ENCODE data around the gene PELI3. TPM values are rescaled to one million over a fixed set of nuclear protein-coding genes. Genes with fewer than 3 reads are reported as not detected.
A peak's percentile ranks its signal among the peaks of the same experiment; 100 is the strongest.

The PELI3 gene
- total RNA-seq, 1 donor from 2014 or later, result 16.1 TPM

DNA sequence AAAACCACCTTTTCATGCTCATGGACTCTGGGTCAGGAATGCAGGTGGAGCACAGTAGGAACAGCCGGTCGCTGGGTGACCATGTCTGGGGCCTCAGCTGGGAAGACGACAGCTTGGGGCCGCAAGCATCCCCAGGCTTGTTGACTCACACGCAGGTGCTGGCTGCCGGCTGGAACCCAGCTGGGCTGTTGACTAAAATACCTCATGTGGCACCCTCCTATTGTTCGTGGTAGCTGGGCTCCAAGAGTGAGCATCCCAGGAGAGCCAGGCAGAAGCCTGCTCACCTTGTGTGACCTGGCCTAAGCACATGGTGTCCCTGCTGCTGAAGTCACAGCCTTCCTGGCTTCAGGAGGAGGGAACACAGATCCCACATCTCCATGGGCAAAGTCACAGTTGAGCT is 22.9 kb downstream of the PELI3 start:
- intact Hi-C loops (cut with micrococcal nuclease), result no loop called here

DNA sequence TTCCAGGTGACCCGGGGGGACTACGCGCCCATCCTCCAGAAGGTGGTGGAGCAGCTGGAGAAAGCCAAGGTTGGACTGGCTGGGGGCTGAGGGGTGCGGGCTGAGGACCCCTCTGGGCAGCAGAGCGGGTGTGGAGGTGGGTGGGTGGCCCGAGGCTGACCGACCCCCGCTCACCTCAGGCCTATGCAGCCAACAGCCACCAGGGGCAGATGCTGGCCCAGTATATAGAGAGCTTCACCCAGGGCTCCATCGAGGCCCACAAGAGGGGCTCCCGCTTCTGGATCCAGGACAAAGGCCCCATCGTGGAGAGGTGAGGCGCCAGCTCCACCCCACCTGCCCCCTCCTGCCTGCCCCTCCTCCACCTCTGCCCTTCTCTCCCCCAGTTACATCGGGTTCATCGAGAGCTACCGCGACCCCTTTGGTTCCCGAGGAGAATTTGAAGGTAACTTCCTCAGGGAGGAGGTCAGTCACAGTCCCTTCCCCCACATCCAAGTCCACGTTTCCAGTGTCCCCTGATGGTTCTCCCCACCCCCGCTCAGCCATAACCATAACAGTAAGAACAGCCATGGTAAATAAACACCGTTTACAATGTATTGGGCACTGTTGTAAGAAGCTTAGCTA is 24.7 kb downstream of the PELI3 start:
- Mint-ChIP-seq H3K27me3 (no peaks in the 10 kb centered on the region), H3K4me3 (no peak overlapping the region), H3K36me3 (ENCODE audit: low read depth) (peaks cover 16% of the 10 kb centered on the region), H3K27ac (no peak overlapping the region), H3K9me3 (no peaks in the 10 kb centered on the region), H3K4me1 (no peaks in the 10 kb centered on the region)
- intact Hi-C loops (cut with micrococcal nuclease), result no loop called here
- DNase-seq, result no peak

More for the DNA sequence above, 22.9 kb downstream of the PELI3 start:
- H3K4me3 Mint-ChIP-seq, result no peak overlapping the region
- H3K4me1 Mint-ChIP-seq, result peaks cover 2% of the 10 kb centered on the region
- H3K27ac Mint-ChIP-seq, result no peak overlapping the region
- H3K9me3 Mint-ChIP-seq, result no peaks in the 10 kb centered on the region
- no peaks in the 10 kb centered on the region for H3K27me3 Mint-ChIP-seq
- DNase-seq, result no peak
- H3K36me3 Mint-ChIP-seq (ENCODE audit: low read depth), result peaks cover 17% of the 10 kb centered on the region

GRCh38 chr11:66492161-66492865 is 25.6 kb downstream of the PELI3 start:
- intact Hi-C loops (cut with micrococcal nuclease), result no loop called here
- H3K36me3 Mint-ChIP-seq (ENCODE audit: low read depth), result peaks cover 22% of the 10 kb centered on the region
- no peak for DNase-seq
- no peak overlapping the region for H3K4me3 Mint-ChIP-seq
- no peaks in the 10 kb centered on the region for H3K27me3 Mint-ChIP-seq
- H3K9me3 Mint-ChIP-seq, result no peaks in the 10 kb centered on the region
- H3K27ac Mint-ChIP-seq, result no peak overlapping the region
- no peaks in the 10 kb centered on the region for H3K4me1 Mint-ChIP-seq

DNA sequence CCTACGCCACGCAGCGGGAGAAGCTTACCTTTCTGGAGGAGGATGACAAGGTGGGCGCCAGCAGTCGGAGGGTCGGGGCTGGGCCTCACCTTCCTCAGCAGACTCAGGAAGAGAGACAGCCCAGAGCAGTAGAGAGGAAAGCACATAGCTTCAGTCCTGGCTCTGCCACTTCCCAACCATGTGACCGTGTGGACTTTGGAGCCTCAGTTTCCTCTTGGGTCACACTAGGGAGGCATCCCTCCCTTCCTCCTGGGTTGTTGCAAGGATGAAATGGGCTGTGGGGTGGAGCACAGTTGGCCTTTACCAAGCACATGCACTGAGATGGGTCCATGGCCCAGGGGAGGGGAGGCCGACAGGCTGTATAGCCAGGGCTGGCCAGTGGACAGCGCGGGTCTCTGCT is 26.4 kb downstream of the PELI3 start:
- DNase-seq, result no peak
- Mint-ChIP-seq H3K9me3 (no peaks in the 10 kb centered on the region), H3K27ac (no peak overlapping the region), H3K4me1 (no peaks in the 10 kb centered on the region), H3K4me3 (no peak overlapping the region), H3K27me3 (no peaks in the 10 kb centered on the region), H3K36me3 (ENCODE audit: low read depth) (peaks cover 25% of the 10 kb centered on the region)
- intact Hi-C loops (cut with micrococcal nuclease), result no loop called here

DNA sequence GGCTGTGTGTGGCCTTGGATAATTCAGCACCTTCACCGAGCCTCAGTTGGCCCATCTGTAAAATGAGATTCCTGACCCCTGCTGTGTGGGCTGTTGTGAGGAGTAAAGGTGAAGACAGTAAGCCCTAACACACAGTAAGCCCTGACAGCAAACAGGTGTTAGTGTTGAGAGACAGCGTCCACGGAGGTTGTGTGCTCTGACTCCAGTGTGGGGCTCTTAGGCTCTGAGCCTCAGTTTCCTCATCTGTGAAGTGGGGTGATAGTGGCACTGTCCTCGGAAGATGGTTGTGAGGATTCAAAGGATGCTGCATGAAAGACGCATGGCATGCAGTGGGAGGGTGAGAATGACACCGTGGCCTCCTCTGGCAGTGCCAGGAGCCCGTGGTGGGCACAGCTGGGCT is 27.8 kb downstream of the PELI3 start:
- intact Hi-C loops (cut with micrococcal nuclease), result no loop called here
- no peak overlapping the region for H3K27ac Mint-ChIP-seq
- no peak overlapping the region for H3K4me3 Mint-ChIP-seq

DNA sequence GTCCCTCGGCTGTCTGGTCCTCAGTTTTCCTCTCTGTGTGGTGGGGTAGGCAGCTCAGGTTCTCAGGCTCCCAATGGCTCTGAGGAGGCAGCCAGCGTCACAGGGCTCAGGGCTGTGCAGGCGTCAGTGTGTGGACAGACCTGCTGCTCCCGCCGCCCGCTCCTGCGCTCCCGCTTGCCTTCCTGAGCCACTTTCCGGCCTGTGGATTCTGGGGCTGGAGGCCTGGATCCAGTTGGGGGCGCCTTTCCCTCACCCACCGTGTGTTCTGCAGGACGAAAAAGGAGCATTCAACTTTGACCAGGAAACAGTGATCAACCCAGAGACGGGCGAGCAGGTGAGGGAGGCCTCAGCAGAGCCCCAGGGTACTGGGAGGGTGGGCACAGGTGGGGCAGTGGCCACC is 28.2 kb downstream of the PELI3 start:
- no peaks in the 10 kb centered on the region for H3K27me3 Mint-ChIP-seq
- H3K27ac Mint-ChIP-seq, result no peak overlapping the region
- no peaks in the 10 kb centered on the region for H3K4me1 Mint-ChIP-seq
- no peaks in the 10 kb centered on the region for H3K9me3 Mint-ChIP-seq
- intact Hi-C loops (cut with micrococcal nuclease), result no loop called here
- no peak overlapping the region for H3K4me3 Mint-ChIP-seq
- DNase-seq, result no peak
- H3K36me3 Mint-ChIP-seq (ENCODE audit: low read depth), result peaks cover 19% of the 10 kb centered on the region

More for the DNA sequence above, 27.8 kb downstream of the PELI3 start:
- peaks cover 17% of the 10 kb centered on the region for H3K36me3 Mint-ChIP-seq (ENCODE audit: low read depth)
- H3K9me3 Mint-ChIP-seq, result no peaks in the 10 kb centered on the region
- DNase-seq, result no peak
- H3K4me1 Mint-ChIP-seq, result no peaks in the 10 kb centered on the region
- H3K27me3 Mint-ChIP-seq, result no peaks in the 10 kb centered on the region

GRCh38 chr11:66495401-66495854 is 28.7 kb downstream of the PELI3 start:
- Mint-ChIP-seq H3K27ac (no peak overlapping the region), H3K9me3 (no peaks in the 10 kb centered on the region), H3K27me3 (no peaks in the 10 kb centered on the region), H3K36me3 (ENCODE audit: low read depth) (peaks cover 20% of the 10 kb centered on the region), H3K4me3 (no peak overlapping the region), H3K4me1 (no peaks in the 10 kb centered on the region)
- intact Hi-C loops (cut with micrococcal nuclease), result no loop called here
- DNase-seq, result peak; percentile 68

DNA sequence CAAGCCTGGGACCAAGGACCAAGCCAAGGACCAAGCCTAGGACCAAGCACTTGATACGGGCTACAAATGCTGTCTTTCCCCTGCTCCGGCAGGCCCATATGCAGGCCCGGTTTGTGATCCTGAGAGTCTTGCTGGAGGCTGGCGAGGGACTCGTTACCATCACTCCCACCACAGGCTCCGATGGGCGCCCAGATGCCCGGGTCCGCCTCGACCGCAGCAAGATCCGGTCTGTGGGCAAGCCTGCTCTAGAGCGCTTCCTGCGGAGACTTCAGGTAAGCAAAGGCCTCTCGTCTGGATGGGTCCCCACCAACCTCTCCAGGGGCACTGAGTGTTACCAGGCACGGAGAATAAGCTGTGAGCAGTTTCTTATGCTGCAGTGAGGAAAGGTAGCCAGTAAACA is 30.5 kb downstream of the PELI3 start:
- Mint-ChIP-seq H3K27me3 (no peaks in the 10 kb centered on the region), H3K4me3 (no peak overlapping the region), H3K4me1 (no peaks in the 10 kb centered on the region), H3K27ac (no peak overlapping the region), H3K9me3 (no peaks in the 10 kb centered on the region), H3K36me3 (ENCODE audit: low read depth) (peaks cover 22% of the 10 kb centered on the region)
- no peak for DNase-seq
- intact Hi-C loops (cut with micrococcal nuclease), result no loop called here

GRCh38 chr11:66498506-66498905 is 31.8 kb downstream of the PELI3 start:
- no peak overlapping the region for H3K4me3 Mint-ChIP-seq
- no peaks in the 10 kb centered on the region for H3K9me3 Mint-ChIP-seq
- DNase-seq, result no peak
- H3K4me1 Mint-ChIP-seq, result no peaks in the 10 kb centered on the region
- H3K36me3 Mint-ChIP-seq (ENCODE audit: low read depth), result peaks cover 20% of the 10 kb centered on the region
- no peak overlapping the region for H3K27ac Mint-ChIP-seq
- intact Hi-C loops (cut with micrococcal nuclease), result no loop called here
- no peaks in the 10 kb centered on the region for H3K27me3 Mint-ChIP-seq

GRCh38 chr11:66505276-66505816 is 38.6 kb downstream of the PELI3 start:
- H3K4me3 Mint-ChIP-seq, result no peak overlapping the region
- peaks cover 23% of the 10 kb centered on the region for H3K36me3 Mint-ChIP-seq (ENCODE audit: low read depth)
- intact Hi-C loops (cut with micrococcal nuclease), result no loop called here
- peaks cover 6% of the 10 kb centered on the region for H3K4me1 Mint-ChIP-seq
- H3K27ac Mint-ChIP-seq, result no peak overlapping the region
- H3K9me3 Mint-ChIP-seq, result no peaks in the 10 kb centered on the region
- no peaks in the 10 kb centered on the region for H3K27me3 Mint-ChIP-seq
- no peak for DNase-seq

DNA sequence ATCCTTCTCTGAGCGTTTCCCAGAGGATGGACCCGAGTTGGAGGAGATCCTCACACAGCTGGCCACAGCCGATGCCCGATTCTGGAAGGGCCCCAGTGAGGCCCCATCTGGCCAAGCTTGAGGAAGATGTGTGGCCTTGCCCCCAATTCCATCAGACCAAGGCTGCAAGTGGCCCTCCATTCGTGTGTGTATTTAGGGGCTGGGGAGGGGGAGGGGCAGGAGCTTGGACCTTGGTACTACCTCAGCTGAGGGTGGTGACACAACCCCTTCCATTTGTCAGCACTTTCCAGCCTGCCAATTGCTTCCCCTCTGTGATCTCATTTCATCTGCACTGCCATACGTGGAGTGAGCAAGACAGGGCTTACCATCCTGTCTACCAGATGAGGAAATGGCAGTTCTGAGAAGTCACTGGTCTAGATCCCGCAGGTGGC is 42.4 kb downstream of the PELI3 start:
- peak overlapping the region; percentile 52 for H3K27ac Mint-ChIP-seq
- H3K4me1 Mint-ChIP-seq, result peaks cover 17% of the 10 kb centered on the region
- peaks cover 18% of the 10 kb centered on the region for H3K36me3 Mint-ChIP-seq (ENCODE audit: low read depth)
- DNase-seq, result no peak
- no peaks in the 10 kb centered on the region for H3K9me3 Mint-ChIP-seq
- no peaks in the 10 kb centered on the region for H3K27me3 Mint-ChIP-seq
- intact Hi-C loops (cut with micrococcal nuclease), result no loop called here
- H3K4me3 Mint-ChIP-seq, result no peak overlapping the region

DNA sequence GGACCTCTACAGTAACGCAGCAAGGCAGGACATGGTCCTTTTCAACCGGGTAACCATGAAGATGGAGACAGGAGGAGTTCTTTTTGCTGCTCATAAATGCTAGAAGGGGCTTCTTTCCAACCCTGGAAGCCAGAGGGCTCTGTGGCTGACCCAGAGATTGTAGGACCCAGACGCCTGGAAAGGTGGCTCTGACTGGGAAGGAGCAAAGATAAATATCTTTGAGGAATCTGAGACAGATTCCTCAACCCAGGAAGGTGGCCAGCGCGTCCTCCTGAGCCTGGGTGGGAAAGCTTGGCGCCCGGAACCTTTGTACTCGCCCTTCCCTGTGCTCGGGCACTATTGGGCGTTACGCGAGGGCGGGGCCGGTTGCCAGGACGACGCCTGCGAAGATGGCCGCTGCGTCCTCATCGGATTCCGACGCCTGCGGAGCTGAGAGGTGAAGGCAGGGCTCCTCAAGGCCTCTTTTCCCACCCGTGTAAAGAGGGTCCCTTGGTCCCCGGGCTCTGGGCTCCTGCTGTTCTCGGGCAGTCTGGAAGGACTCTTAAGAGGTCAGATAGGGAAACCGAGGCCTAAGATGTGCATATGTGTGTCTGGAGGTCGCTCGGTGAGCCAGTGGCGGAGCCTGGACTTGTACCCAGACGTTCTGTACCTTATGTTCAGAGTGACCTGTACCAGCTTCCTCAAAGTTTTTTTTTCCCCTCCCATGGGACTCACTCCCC is 43.7 kb downstream of the PELI3 start, which contains the start of gene BBS1:
Gene BBS1 (plus strand): TSS at position 365 of the 719 bp plus-strand sequence. CDS start 25 bp downstream, at position 390.
- H3K27ac Mint-ChIP-seq, result peak within 1 kb of the TSS; percentile 67
- H3K27me3 Mint-ChIP-seq, result no peaks in the 10 kb centered on the region
- peak; percentile 95 for DNase-seq
- peaks cover 15% of the 10 kb centered on the region for H3K36me3 Mint-ChIP-seq (ENCODE audit: low read depth)
- intact Hi-C loops (cut with micrococcal nuclease), result loop anchor here (1.0 kb wide), 1 partner anchor 36 kb away; the partner anchor contains the start of genes ACTN3 and ZDHHC24
- H3K9me3 Mint-ChIP-seq, result no peaks in the 10 kb centered on the region
- peaks cover 17% of the 10 kb centered on the region for H3K4me1 Mint-ChIP-seq
- peak within 1 kb of the TSS; percentile 91 for H3K4me3 Mint-ChIP-seq

GRCh38 chr11:66510990-66511339 is 44.3 kb downstream of the PELI3 start:
- peaks cover 14% of the 10 kb centered on the region for H3K36me3 Mint-ChIP-seq (ENCODE audit: low read depth)
- peak overlapping the region; percentile 91 for H3K4me3 Mint-ChIP-seq
- H3K27me3 Mint-ChIP-seq, result no peaks in the 10 kb centered on the region
- peaks cover 17% of the 10 kb centered on the region for H3K4me1 Mint-ChIP-seq
- DNase-seq, result no peak
- H3K27ac Mint-ChIP-seq, result peak overlapping the region; percentile 67
- intact Hi-C loops (cut with micrococcal nuclease), result loop anchor here (1.0 kb wide), 1 partner anchor 35 kb away; the partner anchor contains the start of genes ACTN3 and ZDHHC24
- no peaks in the 10 kb centered on the region for H3K9me3 Mint-ChIP-seq

DNA sequence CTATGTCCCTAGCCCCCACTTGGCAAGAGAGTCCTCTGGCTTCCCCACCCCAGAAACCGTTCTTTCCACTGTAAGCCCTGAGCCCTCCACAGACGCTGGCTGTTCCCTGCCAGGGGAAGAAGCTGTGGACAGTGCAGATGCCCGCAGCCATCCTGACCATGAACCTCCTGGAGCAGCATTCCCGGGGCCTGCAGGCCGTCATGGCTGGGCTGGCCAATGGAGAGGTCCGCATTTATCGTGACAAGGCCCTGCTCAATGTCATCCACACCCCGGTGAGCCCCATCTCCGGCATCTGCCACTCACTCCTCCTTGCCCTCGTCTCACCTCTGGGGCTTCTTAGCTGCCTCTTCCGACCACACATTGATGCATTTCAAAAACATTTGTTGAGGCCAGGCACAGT is 56.9 kb downstream of the PELI3 start:
- intact Hi-C loops (cut with micrococcal nuclease), result no loop called here
- Mint-ChIP-seq H3K4me1 (peaks cover 3% of the 10 kb centered on the region), H3K27me3 (no peaks in the 10 kb centered on the region), H3K4me3 (no peak overlapping the region), H3K9me3 (no peaks in the 10 kb centered on the region), H3K36me3 (ENCODE audit: low read depth) (peaks cover 20% of the 10 kb centered on the region), H3K27ac (no peak overlapping the region)
- no peak for DNase-seq

Data from activated CD4-positive, alpha-beta T cell treated with anti-CD3 and anti-CD28 coated beads, Interleukin-2, amount 10 ng/mL, durations not matched to agents 24 days and 14 days (primary cell).